Suppressor macrophage treated with lipopolysaccharide for 1 hour (primary cell): Measurements from ENCODE around the gene TCOF1.

Experiments used
- DNase-seq, 3 donors: peaks; one replicate each; pipeline ENCODE4 v3.0.0-alpha.2; 2020 to 2022

The TCOF1 gene

DNA sequence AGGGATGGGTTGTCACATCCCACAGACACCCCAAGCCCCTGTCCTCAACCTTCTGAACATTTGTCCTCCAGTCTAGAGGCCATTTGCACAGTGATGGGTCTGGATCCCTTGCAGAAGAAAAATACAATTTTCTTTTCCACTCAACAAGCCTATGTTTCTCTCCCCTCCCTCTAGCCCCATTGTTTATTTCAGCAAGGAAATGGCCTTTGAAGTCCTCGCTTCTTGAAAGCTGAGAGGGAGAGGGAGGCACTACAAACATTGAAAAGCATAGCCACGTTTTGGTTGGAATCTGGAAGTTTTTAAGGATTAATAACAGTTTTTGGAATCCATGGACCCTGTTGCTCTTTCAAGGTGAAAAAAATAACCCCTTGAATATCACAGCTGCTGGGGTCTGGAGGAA lies 30.8 kb upstream of the TCOF1 start:
- DNase-seq: no peak

DNA sequence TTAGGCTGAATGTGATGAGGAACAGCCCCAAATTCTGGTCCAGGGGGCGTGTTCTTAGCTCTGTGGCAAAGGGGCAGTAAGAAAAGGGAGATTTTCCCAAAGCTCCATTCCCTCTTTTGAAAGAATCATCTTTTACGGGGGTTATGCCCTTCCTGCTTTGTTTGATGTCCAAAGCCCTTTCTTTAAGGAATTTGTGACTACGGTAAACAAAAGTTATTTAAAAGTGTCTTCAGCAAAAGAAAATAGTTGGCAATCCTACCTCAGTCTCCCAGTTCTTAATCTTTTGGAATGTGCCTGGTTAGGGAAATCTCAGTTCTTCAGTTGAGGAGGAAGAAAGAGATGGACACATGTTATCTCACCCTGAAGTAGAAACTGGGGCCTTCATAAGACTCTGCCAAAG lies 30.4 kb upstream of the TCOF1 start:
- no peak for DNase-seq

GRCh38 chr5:150328515-150328914 lies 29.0 kb upstream of the TCOF1 start:
- DNase-seq: peak in 2 of 3 donors; percentile 16 to 21

DNA sequence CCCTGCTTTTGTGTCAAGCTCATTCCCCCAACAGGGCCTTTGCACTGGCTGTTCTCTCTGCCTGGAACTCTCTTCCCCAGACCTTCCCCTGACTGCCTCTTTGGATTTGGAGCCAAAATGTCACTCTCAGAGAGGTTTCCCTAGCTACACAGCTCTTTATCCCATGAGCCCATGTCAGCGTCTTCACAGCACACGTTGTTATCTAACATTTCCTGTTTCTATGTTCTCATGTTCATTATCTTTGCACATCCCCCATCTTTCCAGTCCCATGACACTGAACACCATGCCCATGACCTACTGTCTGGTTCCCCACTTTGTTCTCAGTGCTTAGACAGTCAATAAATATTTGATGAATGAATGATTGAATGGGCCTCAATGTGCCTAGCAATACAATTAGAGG lies 28.5 kb upstream of the TCOF1 start:
- DNase-seq: peak in 2 of 3 donors; percentile 22 to 27

GRCh38 chr5:150329881-150330876 lies 27.3 kb upstream of the TCOF1 start:
- no peak for DNase-seq

GRCh38 chr5:150333400-150333799 lies 24.1 kb upstream of the TCOF1 start:
- no peak for DNase-seq

DNA sequence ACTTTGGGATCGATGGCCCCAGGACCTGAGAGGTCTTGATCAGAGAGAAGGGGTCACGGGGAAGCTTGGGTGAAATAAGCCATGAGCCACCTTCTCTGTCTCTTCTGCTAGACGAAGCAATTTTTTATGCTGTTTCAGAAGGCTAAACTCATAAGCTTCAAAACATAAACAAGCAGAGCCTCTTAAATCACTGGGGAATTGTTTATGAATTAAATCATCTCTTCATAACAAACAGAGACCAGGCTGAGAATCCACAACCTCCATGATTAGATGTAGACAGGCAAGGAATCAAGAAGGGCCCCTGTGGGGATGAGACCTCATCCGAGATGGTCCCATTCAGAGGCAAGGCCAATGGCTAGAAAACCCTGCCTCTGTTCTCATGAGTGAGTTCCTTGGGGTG lies 21.7 kb upstream of the TCOF1 start:
- DNase-seq: no peak

DNA sequence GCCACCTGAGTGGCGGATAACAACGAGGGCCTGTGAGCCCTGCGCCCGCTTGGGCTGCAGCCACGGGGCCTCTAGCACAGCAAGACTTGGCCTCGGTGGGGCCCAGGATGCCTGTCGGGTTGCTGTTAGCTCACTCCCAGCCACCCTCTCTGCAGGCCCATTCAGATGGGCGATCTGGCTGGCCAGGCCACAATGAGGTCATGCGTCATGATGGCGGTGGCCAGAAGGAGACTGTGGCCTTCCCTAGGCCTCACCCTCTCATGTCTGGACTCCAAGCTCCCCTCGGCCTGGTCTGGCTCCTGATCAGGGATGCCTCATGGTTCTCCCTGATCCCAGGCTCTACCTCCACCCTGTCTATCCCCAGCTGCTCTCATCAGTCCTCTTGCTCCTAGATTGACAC lies 19.0 kb upstream of the TCOF1 start:
- no peak for DNase-seq

- no peak for DNase-seq
Measured at GRCh38 chr5:150339165-150339564, 18.3 kb upstream of the TCOF1 start.

- DNase-seq: no peak
Measured at GRCh38 chr5:150339841-150340240, 17.7 kb upstream of the TCOF1 start.

DNA sequence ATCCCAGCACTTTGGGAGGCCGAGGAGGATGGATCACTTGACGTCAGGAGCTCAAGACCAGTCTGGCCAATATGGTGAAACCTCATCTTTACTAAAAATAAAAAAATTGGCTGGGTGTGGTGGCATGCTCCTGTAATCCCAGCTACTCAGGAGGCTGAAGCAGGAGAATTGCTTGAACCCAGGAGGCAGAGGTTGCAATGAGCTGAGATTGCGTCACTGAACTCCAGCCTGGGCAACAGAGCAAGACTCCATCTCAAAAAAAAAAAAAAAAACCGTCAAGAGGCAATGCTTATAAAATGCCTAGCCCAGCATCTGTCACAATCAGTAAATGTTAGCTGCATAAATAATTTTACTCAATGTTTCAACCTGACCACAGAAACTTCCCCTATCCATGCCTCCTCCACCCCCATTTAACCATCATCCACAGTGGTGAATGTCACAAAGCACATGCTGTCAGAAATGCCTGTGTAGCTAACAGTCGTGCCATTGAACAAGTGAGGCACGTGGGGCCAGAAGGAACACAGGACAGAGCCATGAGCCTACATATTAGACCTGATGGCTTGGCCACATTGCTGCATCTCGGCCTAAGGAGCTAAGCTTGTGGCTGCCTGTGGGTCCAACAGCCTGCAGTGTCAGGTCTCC lies 16.8 kb upstream of the TCOF1 start:
- peak; percentile 57 to 63 (median 57) for DNase-seq

DNA sequence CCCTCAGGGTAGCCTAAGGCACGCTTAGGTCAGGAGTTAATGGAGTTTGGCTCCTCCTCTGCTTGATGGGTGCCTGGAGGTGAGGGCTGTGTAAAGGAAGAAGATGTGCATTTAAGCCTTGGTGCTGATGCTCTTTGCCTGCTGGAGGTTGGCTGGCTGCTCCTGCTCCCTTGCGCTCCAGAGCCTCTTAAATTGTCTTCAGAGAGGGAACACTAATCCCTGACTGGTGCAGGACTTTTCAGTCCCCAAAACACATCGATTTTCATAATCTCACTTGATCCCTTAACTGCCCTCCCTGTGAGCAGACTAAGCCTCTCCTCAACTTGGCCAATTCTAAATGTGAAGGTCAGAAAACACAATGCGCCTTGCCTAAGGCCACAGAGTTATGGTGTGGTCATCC lies 16.2 kb upstream of the TCOF1 start:
- DNase-seq: no peak

GRCh38 chr5:150341989-150342388 lies 15.5 kb upstream of the TCOF1 start:
- no peak for DNase-seq

DNA sequence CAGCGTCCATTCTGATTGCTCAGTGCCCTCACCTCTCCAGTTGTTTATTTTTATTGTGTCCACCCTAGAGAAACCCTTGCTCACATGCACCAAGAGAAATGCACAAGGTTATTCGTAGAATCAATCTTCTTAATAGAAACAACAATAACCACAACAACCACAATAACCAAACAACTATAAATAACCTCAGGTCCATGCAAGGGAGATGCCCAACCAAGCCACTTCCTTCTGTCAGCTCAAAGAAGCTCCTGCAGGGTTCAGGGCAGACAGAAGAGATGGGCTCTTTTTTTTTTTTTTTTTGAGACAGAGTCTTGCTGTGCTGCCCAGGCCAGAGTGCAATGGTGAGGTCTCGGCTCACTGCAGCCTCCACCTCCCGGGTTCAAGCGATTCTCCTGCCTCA lies 14.9 kb upstream of the TCOF1 start:
- no peak for DNase-seq

GRCh38 chr5:150343994-150344631 lies 13.4 kb upstream of the TCOF1 start:
- no peak for DNase-seq

DNA sequence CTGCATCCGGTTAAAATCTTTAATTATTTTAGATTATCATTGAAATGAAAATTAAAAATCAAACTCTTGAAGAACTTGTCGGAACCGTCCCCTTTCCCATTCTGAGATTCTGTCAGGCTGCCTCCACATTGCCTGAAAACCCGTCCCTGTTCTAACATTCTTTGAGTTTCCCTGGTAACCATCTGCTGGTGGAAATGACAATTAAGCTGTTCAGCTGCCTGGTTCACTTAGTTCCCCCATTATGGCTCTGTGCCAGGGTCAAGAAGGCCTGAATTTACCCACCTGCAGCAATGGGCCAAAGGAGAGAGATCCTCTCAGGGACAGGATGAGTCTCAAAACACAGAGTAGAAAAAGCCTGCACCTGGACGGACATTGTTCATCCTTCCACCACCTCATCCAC lies 11.8 kb upstream of the TCOF1 start:
- no peak for DNase-seq

DNA sequence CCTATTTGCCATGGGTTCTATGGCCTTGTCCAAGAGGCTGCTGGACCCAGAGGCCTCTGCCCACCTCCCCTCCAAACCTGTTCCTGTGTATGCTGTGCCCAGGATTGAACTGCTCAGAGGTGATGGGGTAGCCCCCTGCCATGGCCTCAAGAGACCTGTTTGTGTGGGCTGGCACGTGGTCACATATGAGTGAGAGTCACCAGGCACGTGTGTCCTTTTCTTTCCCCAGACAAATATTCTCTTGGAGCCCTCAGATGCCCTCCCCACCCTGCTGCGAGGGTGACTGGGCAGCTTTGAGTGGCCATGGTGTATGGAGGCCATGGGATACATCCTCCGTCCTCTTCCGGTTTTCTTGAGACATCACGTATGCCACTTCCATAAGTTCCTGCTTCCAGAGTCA lies 10.9 kb upstream of the TCOF1 start:
- no peak for DNase-seq

DNA sequence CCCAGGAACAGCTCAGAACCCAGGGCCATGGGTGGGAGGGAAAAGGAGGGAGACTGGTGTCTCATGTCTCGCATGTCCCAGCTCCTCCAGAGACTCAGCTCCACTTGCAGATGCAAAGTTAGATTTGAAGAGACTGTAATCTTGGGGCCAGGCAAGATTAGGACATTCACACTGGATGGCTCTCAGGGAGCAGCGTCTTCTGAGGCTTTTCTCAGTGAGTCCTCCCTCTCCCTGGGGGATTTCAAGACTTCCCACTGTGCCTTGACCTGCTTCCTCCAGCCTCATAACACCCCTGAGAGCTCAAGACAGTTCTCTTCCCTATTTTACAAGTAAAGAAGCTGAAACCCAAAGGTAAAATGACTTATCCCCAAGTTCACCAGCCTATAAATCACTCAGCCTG lies 10.5 kb upstream of the TCOF1 start:
- no peak for DNase-seq

DNA sequence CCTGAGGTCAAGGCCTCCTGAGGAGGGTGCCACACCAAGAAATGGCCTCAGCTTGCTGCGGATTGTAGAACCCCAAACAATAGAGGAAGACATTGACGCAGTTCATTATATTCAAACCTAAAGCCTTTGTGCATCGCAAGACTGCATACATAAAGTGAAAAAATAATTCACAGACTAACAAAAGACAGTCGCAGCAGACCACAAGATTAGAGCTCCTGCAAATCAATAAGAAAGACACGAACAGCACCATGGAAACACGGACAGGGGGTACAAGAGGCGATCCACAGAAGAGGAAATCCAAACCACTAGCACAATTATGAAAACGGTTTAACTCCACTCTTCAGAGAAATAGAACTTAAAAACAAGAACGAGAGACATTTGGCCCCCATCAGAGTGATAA lies 10.0 kb upstream of the TCOF1 start:
- no peak for DNase-seq

- DNase-seq: no peak
Measured at GRCh38 chr5:150349681-150350275, 7.7 kb upstream of the TCOF1 start.

DNA sequence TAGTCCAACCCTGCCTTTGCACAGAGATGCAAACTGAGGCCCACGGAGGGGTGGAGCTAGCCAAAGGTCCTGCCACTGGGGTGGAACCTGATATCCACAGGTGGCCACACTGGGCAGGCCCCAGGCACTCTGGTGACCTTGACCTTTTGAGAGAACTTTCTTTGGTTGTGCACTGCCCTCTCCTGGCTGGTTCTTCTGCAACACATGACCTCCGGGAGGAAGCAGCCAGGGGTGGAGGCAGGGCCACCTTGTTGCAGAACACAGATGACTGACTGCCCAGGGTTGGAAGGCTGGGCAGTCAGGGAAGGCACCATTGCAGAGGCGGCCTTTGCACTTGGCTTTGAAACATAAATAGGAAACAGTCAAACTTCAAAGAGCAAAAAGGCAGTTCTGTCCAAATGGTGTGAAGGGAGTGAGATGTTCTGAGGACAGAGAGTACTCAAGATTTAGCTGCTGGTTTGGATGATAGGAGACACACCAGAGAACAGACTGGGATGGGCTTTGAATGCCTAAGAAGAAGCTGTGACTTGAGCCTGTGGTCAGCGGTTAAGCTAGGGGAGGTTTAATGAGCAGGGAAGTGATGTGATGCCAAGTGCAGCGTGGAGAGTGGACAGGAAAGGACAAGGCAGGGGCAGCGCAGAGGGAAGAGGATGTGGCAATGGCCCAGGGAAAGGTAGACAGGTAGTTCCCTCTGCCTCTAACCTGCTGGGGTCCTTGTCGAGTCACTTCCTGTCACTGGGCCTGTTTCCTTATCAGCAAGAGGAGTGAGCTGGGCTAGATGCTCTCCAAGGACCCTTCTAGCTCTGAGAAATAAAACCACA lies 6.8 kb upstream of the TCOF1 start:
- DNase-seq: peak; percentile 77 to 83 (median 78)

DNA sequence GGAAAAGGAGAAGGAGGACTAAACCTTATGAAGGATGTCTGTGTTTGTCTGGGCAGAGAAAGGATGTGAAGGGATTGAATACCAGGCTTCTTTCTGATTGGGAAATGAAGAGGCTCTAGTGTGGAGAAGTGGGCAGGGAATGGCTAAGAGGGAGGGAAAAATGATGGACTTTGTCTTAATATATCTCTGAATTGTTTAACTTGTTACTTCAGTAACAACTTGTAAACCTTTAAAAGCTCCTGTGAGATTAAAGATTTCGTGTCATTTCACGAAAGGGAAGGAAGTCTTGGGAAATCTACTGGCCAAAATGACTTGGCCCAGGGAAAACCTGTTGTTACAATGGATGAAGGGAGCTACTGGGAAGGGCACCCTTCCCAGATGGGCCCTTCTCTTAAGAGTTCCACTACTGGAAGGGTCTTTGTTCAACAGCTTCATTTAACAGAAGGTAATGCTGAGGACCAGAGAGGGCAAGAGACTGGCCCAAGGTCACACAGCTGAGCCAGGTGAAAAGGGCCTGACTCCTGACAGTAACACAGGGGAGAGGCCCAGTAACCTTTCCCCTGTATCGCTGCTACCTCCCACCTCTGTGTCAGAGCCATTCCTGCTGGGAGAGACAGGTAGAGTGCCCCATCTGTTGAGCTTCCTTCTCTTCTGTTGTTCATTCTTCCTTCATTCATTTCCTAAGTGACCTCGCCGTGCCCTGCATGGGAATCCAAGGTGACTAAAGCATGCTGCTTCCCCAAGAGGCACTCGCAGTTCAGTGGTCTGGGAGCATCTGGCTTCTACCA lies 5.1 kb upstream of the TCOF1 start:
- DNase-seq: peak; percentile 12 to 32 (median 29)
